ENCODE measurements around the gene TEN1.

- no peak for TF ChIP-seq POLR2A (IDR thresholded peaks at IDR 0.05)
- no peak for TF ChIP-seq CTCF (IDR thresholded peaks at IDR 0.05)
Observed at GRCh38 chr17:75942473-75942872, 36.6 kb upstream of the TEN1 start.

All from body of pancreas (tissue), 4 donors.